HepG2 (cell line): ENCODE measurements around the gene SALL2. TPM values are rescaled to one million over a fixed set of nuclear protein-coding genes. Genes with fewer than 3 reads are reported as not detected.

Experiments used
- ATAC-seq: fragments of 200-7000 bp; cut with Tn5 transposase; 3 replicates; pipeline ENCODE4 v1.9.1; 2020; ENCODE audit warnings: mild to moderate bottlenecking, moderate library complexity
- BruUV-seq: library from RNA; stranded (reverse); fragments of 400-500 nt; replicated peaks from 2 replicates; lab custom pipeline; 2021; lab: Mats Ljungman, UMichigan
- CTCF ChIA-PET: fragments of 300-600 bp; formaldehyde crosslinking; extraction: SDS; loops from one replicate; lab custom pipeline; 2021; ENCODE audit warnings: low total read pairs, inconsistent platforms, low intra/inter-chr PET ratio; lab: Yijun Ruan, JAX
- POLR2A ChIA-PET: fragments of 350-600 bp; sonication (Branson Sonifier 250); formaldehyde crosslinking; loops from one replicate; lab custom pipeline; 2020; ENCODE audit warnings: antibody characterized with exemption, inconsistent platforms; lab: Yijun Ruan, JAX
- DNase-seq: peaks from one replicate; pipeline ENCODE4 v3.0.0-alpha.2; 2015; ENCODE audit warnings: low spot score
- FAIRE-seq: peaks from 3 replicates; lab custom pipeline; 2011; peaks lifted over from hg19 to GRCh38; lab: Jason Lieb, UNC
- H2AFZ ChIP-seq: one replicate; pipeline ENCODE4 v1.6.1; 2011; ENCODE audit warnings: low read length, inconsistent platforms
- H3K27ac ChIP-seq: fragments of 300-600 bp; 3 replicates; pipeline ENCODE4 v1.8.0; 2011; ENCODE audit warnings: mixed run types, mild to moderate bottlenecking, mixed read lengths, low read length, inconsistent platforms; ENCODE audit not compliant: insufficient read depth; ENCODE audit errors: extremely low read length
- H3K27me3 ChIP-seq, 2 experiments: fragments of 200-600 bp in 1 of 2; 2 replicates in 1 of 2; 3 replicates in 1 of 2; pipeline versions ENCODE4 v1.6.0 to v1.8.0; 2011; ENCODE audit warnings: low read length in 2 of 2, mild to moderate bottlenecking in 2 of 2, moderate library complexity in 2 of 2, inconsistent platforms in 1 of 2; ENCODE audit not compliant: insufficient read depth in 2 of 2, control insufficient read depth in 1 of 2
- H3K36me3 ChIP-seq, 2 experiments: fragments of 200-600 bp in 1 of 2; replicated peaks in 1 of 2; 2 replicates in 1 of 2; 3 replicates in 1 of 2; pipeline versions ENCODE4 v1.5.1 to v1.8.0; 2011; ENCODE audit warnings: low read length in 2 of 2, inconsistent platforms in 1 of 2; ENCODE audit not compliant: insufficient read depth in 2 of 2, control insufficient read depth in 1 of 2
- H3K4me1 ChIP-seq: 2 replicates; pipeline ENCODE4 v1.5.1; 2012; ENCODE audit warnings: low read length, inconsistent platforms; ENCODE audit not compliant: insufficient read depth
- H3K4me2 ChIP-seq: 2 replicates; pipeline ENCODE4 v1.6.0; 2011; ENCODE audit warnings: low read depth, low read length, inconsistent platforms
- H3K4me3 ChIP-seq, 3 experiments: fragments of 200-600 bp in 1 of 3; sonication (generic), shearing (Covaris generic) in 1 of 3; replicated peaks in 1 of 3; 2 replicates each; pipeline ENCODE4 v1.5.1; 2011 to 2016; ENCODE audit warnings: low read length in 3 of 3, inconsistent platforms in 2 of 3, low read depth in 2 of 3, mild to moderate bottlenecking in 2 of 3, control low read depth in 1 of 3, mixed read lengths in 1 of 3; ENCODE audit not compliant: insufficient read depth in 1 of 3
- H3K79me2 ChIP-seq: one replicate; pipeline ENCODE4 v1.6.1; 2011; ENCODE audit warnings: low read length, inconsistent platforms; ENCODE audit not compliant: insufficient read depth
- H3K9ac ChIP-seq: 2 replicates; pipeline ENCODE4 v1.6.0; 2011; ENCODE audit warnings: mild to moderate bottlenecking, low read depth, low read length, inconsistent platforms; ENCODE audit not compliant: insufficient read depth
- H3K9me3 ChIP-seq: 2 replicates; pipeline ENCODE4 v1.5.1; 2012; ENCODE audit warnings: mild to moderate bottlenecking, low read length
- H4K20me1 ChIP-seq: 2 replicates; pipeline ENCODE4 v1.6.0; 2011; ENCODE audit warnings: inconsistent platforms, mild to moderate bottlenecking, low read length, moderate library complexity; ENCODE audit not compliant: insufficient read depth
- ARNTL ChIP-seq: sonication (generic); formaldehyde crosslinking; IDR thresholded peaks from 2 replicates; pipeline ENCODE4 v1.4.0; 2020; ENCODE audit warnings: mild to moderate bottlenecking, missing genetic modification reagents
- BCL3 ChIP-seq: sonication (generic); formaldehyde crosslinking; IDR thresholded peaks from 2 replicates; pipeline ENCODE4 v1.5.1; 2020; ENCODE audit warnings: mild to moderate bottlenecking, missing genetic modification reagents, moderate library complexity
- CAMTA2 ChIP-seq: sonication (generic); formaldehyde crosslinking; IDR thresholded peaks from 2 replicates; pipeline ENCODE4 v1.4.0; 2020; ENCODE audit warnings: mild to moderate bottlenecking, missing genetic modification reagents, borderline replicate concordance
- DR1 ChIP-seq: sonication (generic); formaldehyde crosslinking; IDR thresholded peaks from 2 replicates; pipeline ENCODE4 v1.8.0; 2021; ENCODE audit warnings: mild to moderate bottlenecking, missing genetic modification reagents, inconsistent platforms
- DRAP1 ChIP-seq: IDR thresholded peaks from 2 replicates; pipeline ENCODE4 v1.6.1; 2016; ENCODE audit warnings: missing genetic modification reagents, missing compliant biosample characterization
- EEA1 ChIP-seq: sonication (generic); formaldehyde crosslinking; IDR thresholded peaks from 2 replicates; pipeline ENCODE4 v1.5.1; 2020; ENCODE audit warnings: mild to moderate bottlenecking, missing genetic modification reagents, borderline replicate concordance
- ETV6 ChIP-seq: sonication (generic); formaldehyde crosslinking; conservative IDR thresholded peaks from 2 replicates; pipeline ENCODE4 v1.4.0; 2020; ENCODE audit warnings: missing genetic modification reagents
- HMG20A ChIP-seq: IDR thresholded peaks from 2 replicates; pipeline ENCODE4 v1.6.1; 2016; ENCODE audit warnings: borderline replicate concordance
- IKZF1 ChIP-seq: fragments of 450-650 bp; IDR thresholded peaks from 2 replicates; pipeline ENCODE4 v1.7.1; 2016
- ISX ChIP-seq: sonication (generic); formaldehyde crosslinking; conservative IDR thresholded peaks from 2 replicates; pipeline ENCODE4 v1.5.0; 2020; ENCODE audit warnings: missing genetic modification reagents
- SRSF1 ChIP-seq: fragments of 200-400 bp; formaldehyde crosslinking; optimal IDR thresholded peaks from 2 replicates; pipeline ENCODE3; 2017; ENCODE audit warnings: mild to moderate bottlenecking, low read depth, low read length, moderate library complexity
- ZNF569 ChIP-seq: sonication (generic); formaldehyde crosslinking; IDR thresholded peaks from 2 replicates; pipeline ENCODE4 v1.5.0; 2020; ENCODE audit warnings: mild to moderate bottlenecking, missing genetic modification reagents, moderate library complexity, borderline replicate concordance
- ZNF598 ChIP-seq: sonication (generic); formaldehyde crosslinking; IDR thresholded peaks from 2 replicates; pipeline ENCODE4 v1.5.1; 2020; ENCODE audit warnings: mild to moderate bottlenecking, missing genetic modification reagents, borderline replicate concordance
- ZNF839 ChIP-seq: sonication (generic); formaldehyde crosslinking; IDR thresholded peaks from 2 replicates; pipeline ENCODE4 v1.4.0; 2020; ENCODE audit warnings: missing genetic modification reagents, mild to moderate bottlenecking, borderline replicate concordance
- ZNF883 ChIP-seq: sonication (generic); formaldehyde crosslinking; IDR thresholded peaks from 2 replicates; pipeline ENCODE4 v1.5.1; 2020; ENCODE audit warnings: mild to moderate bottlenecking, missing genetic modification reagents; ENCODE audit errors: not compliant biosample characterization
- WGBS: methylation state at CpG from one replicate; pipeline ENCODE4 v1.1.6; 2017; ENCODE audit warnings: low lambda C conversion rate; 5-methylcytosine and 5-hydroxymethylcytosine counted together
- in situ Hi-C: cut with HindIII; loops from 2 replicates; pipeline ENCODE4 v1.10.0; 2017; ENCODE audit warnings: low pct_unique_long_range_greater_than_20kb; ENCODE audit not compliant: extremely low pct_ligation_motif_present
- intact Hi-C: fragments of 100-400 bp; cut with micrococcal nuclease; formaldehyde crosslinking; loops from one replicate; pipeline ENCODE4 v1.10.0; 2022; ENCODE audit not compliant: unreplicated experiment
- polyA plus RNA-seq, 8 experiments: library from polyadenylated mRNA; depleted of rRNA in 3 of 8; stranded (reverse) in 7 of 8; unstranded in 1 of 8; fragments of >200 nt; fragmentation: Illumina TruSeq in 4 of 8; extraction: Trizol in 4 of 8; gene quantifications; 2 replicates each; pipeline versions ENCODE4 v1.2.1 to v1.2.3, GENCODE V29; 2011 to 2016; ENCODE audit warnings: low read depth in 4 of 8, missing spikeins in 1 of 8, mixed read lengths in 1 of 8; ENCODE audit not compliant: insufficient read depth in 1 of 8
- total RNA-seq, 5 experiments: library from RNA; depleted of rRNA; stranded (reverse); fragments of >200 nt; fragmentation: Illumina TruSeq; extraction: Trizol; gene quantifications; 2 replicates each; pipeline ENCODE4 v1.2.3, GENCODE V29; 2016; ENCODE audit warnings: low read depth in 1 of 5
- TF ChIP-seq, protein P1 (sequence below): sonication (generic); formaldehyde crosslinking; IDR thresholded peaks from 2 replicates; pipeline ENCODE4 v1.4.0; 2020; ENCODE audit warnings: mild to moderate bottlenecking, missing genetic modification reagents
- TF ChIP-seq, protein P2 (sequence below): sonication (generic); formaldehyde crosslinking; IDR thresholded peaks from 2 replicates; pipeline ENCODE4 v1.4.0; 2020; ENCODE audit warnings: mild to moderate bottlenecking, missing genetic modification reagents

Gene SALL2
- total and polyA plus RNA-seq, 2 of the 13 experiments (the other 11 are each of a cell fraction or from before 2014, with no cell fraction given) = 4.9 to 5.8 TPM

GRCh38 chr14:21536418-21537089 is 10.4 kb upstream of the SALL2 start:
- POLR2A ChIA-PET = interaction anchor here (0.9 to 4.6 kb wide), 3 partner anchors 10 to 26 kb away, joined by 3 to 26 read pairs (median 4); partner anchors contain the start of genes METTL3 and SALL2
- 2% methylated on average over 25 of the region's 25 CpGs for WGBS
- in situ Hi-C loops (no loop called here), intact Hi-C loops (no loop called here)
- Histone ChIP-seq H2AFZ (peak overlapping the region; percentile 80), H3K36me3 (no peaks in the 10 kb centered on the region), H3K9me3 (peaks cover 9% of the 10 kb centered on the region), H3K4me1 (peaks cover 28% of the 10 kb centered on the region), H4K20me1 (no peaks in the 10 kb centered on the region), H3K9ac (peak overlapping the region; percentile 54; the same call in 1 of the 2 replicates), H3K4me2 (peak overlapping the region; percentile 92), H3K4me3 (peak overlapping the region; percentile 52 to 76 (median 57)), H3K27ac (no peak overlapping the region), H3K79me2 (no peaks in the 10 kb centered on the region), H3K27me3 (peaks cover 1 to 26% of the 10 kb centered on the region in 2 experiments; a peak in 3 of 5 replicates)
- no peak for FAIRE-seq
- no peak for DNase-seq
- BruUV-seq = no TSS peak
- ATAC-seq = peak; percentile 70
- CTCF ChIA-PET = no interaction called here
- TF ChIP-seq ZNF883 (CRISPR knock-in tag) (peak; percentile 22), DR1 (CRISPR knock-in tag) (no peak), IKZF1 (no peak), HMG20A (CRISPR knock-in tag) (no peak), EEA1 (CRISPR knock-in tag) (0 out of 2 replicates have a peak, but pooled peaks have one; percentile 62), DRAP1 (CRISPR knock-in tag) (no peak), ZNF598 (CRISPR knock-in tag) (0 out of 2 replicates have a peak, but pooled peaks have one; percentile 43), SRSF1 (peak; percentile 61), ARNTL (CRISPR knock-in tag) (no peak), ZNF569 (CRISPR knock-in tag) (no peak), ISX (no peak), CAMTA2 (CRISPR knock-in tag) (no peak), BCL3 (CRISPR knock-in tag) (peak; percentile 47; the same call in 1 of the 2 replicates), ETV6 (no peak), ZNF839 (peak; percentile 34; the same call in 1 of the 2 replicates)
- TF ChIP-seq, protein P1, sequence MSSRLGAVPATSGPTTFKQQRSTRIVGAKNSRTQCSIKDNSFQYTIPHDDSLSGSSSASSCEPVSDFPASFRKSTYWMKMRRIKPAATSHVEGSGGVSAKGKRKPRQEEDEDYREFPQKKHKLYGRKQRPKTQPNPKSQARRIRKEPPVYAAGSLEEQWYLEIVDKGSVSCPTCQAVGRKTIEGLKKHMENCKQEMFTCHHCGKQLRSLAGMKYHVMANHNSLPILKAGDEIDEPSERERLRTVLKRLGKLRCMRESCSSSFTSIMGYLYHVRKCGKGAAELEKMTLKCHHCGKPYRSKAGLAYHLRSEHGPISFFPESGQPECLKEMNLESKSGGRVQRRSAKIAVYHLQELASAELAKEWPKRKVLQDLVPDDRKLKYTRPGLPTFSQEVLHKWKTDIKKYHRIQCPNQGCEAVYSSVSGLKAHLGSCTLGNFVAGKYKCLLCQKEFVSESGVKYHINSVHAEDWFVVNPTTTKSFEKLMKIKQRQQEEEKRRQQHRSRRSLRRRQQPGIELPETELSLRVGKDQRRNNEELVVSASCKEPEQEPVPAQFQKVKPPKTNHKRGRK (CRISPR knock-in tag) = 0 out of 2 replicates have a peak, but pooled peaks have one; percentile 6
- TF ChIP-seq, protein P2, sequence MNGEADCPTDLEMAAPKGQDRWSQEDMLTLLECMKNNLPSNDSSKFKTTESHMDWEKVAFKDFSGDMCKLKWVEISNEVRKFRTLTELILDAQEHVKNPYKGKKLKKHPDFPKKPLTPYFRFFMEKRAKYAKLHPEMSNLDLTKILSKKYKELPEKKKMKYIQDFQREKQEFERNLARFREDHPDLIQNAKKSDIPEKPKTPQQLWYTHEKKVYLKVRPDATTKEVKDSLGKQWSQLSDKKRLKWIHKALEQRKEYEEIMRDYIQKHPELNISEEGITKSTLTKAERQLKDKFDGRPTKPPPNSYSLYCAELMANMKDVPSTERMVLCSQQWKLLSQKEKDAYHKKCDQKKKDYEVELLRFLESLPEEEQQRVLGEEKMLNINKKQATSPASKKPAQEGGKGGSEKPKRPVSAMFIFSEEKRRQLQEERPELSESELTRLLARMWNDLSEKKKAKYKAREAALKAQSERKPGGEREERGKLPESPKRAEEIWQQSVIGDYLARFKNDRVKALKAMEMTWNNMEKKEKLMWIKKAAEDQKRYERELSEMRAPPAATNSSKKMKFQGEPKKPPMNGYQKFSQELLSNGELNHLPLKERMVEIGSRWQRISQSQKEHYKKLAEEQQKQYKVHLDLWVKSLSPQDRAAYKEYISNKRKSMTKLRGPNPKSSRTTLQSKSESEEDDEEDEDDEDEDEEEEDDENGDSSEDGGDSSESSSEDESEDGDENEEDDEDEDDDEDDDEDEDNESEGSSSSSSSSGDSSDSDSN (CRISPR knock-in tag) = peak; percentile 51; the same call in 1 of the 2 replicates
